Heart left ventricle (tissue), 16 donors: ENCODE results near the gene FBXW2. TPM values are rescaled to one million over a fixed set of nuclear protein-coding genes. Genes with fewer than 3 reads are reported as not detected.

Experiments used
- ATAC-seq, 4 donors: fragments of 200-7000 bp; cut with Tn5 transposase; one replicate each; pipeline ENCODE4 v1.9.1; 2020 to 2022; ENCODE audit warnings: moderate library complexity in 4 of 4, mild to moderate bottlenecking in 3 of 4, moderate number of reproducible peaks in 1 of 4
- DNase-seq, 5 donors: peaks; one replicate each; pipeline ENCODE4 v3.0.0-alpha.2; 2020
- H3K27ac ChIP-seq, 12 donors: fragments of 200-600 bp; sonication (generic) in 4 of 12; one replicate each; pipeline versions ENCODE4 v1.5.0 to v1.8.0; 2016 to 2022; ENCODE audit warnings: mild to moderate bottlenecking in 2 of 12
- H3K27me3 ChIP-seq, 9 donors: fragments of 200-600 bp; sonication (generic) in 2 of 9; one replicate each; pipeline versions ENCODE4 v1.5.1 to v1.8.0; 2016 to 2022; ENCODE audit warnings: mild to moderate bottlenecking in 3 of 9
- H3K36me3 ChIP-seq, 9 donors: fragments of 200-600 bp; sonication (generic) in 2 of 9; one replicate each; pipeline versions ENCODE4 v1.5.0 to v1.8.0; 2018 to 2022; ENCODE audit warnings: mild to moderate bottlenecking in 2 of 9
- H3K4me1 ChIP-seq, 12 donors: fragments of 200-600 bp; sonication (generic) in 4 of 12; one replicate each; pipeline versions ENCODE4 v1.5.0 to v1.8.0; 2016 to 2022; ENCODE audit warnings: mild to moderate bottlenecking in 3 of 12
- H3K4me3 ChIP-seq, 12 donors: fragments of 200-600 bp; sonication (generic) in 4 of 12; one replicate each; pipeline versions ENCODE4 v1.5.0 to v1.8.0; 2017 to 2022; ENCODE audit warnings: mild to moderate bottlenecking in 9 of 12, moderate library complexity in 4 of 12
- H3K9me3 ChIP-seq, 12 donors: fragments of 200-600 bp; sonication (generic) in 4 of 12; one replicate each; pipeline versions ENCODE4 v1.5.0 to v1.8.0; 2016 to 2022; ENCODE audit warnings: mild to moderate bottlenecking in 1 of 12
- CTCF ChIP-seq, 12 donors: fragments of 200-600 bp; sonication (generic) in 4 of 12; IDR thresholded peaks; one replicate each; pipeline versions ENCODE4 v1.5.0 to v1.8.0; 2018 to 2022; ENCODE audit warnings: antibody characterized with exemption in 12 of 12, mild to moderate bottlenecking in 5 of 12
- POLR2A ChIP-seq, 2 donors: fragments of 450-650 bp; IDR thresholded peaks; one replicate each; pipeline ENCODE4 v1.6.1; 2017; ENCODE audit warnings: antibody characterized with exemption in 2 of 2, mild to moderate bottlenecking in 2 of 2, moderate library complexity in 2 of 2
- WGBS, 4 donors: extraction: QIAGEN DNeasy Blood & Tissue Kit in 2 of 4; methylation state at CpG; one replicate each; pipeline versions ENCODE4 v1.1.5 to v1.1.7; 2013 to 2018; 5-methylcytosine and 5-hydroxymethylcytosine counted together
- intact Hi-C, 10 donors: fragments of 100-400 bp; cut with DNase I; formaldehyde crosslinking; loops; one replicate each; pipeline versions ENCODE4 v1.11.1 to v1.14.2; 2022
- polyA plus RNA-seq, 2 donors: library from polyadenylated mRNA; stranded (reverse); fragments of 200-250 nt; gene quantifications; one replicate each; pipeline ENCODE4 v1.2.3, GENCODE V29; 2013
- total RNA-seq, 9 donors: library from RNA; depleted of rRNA in 2 of 9; stranded (reverse); fragments of >200 nt in 2 of 9; fragmentation: NEBNext Ultra II Directional in 3 of 9; extraction: Animal tissue kit (Norgen Biotek cat#: 25700) in 3 of 9; gene quantifications; one replicate each; pipeline versions ENCODE4 v1.1.0 to v1.2.4, GENCODE V29; 2016 to 2023
- donor health status: ischemic (EF 13 %, LVEDD 7.1; RV severe dilation, severe dysfunction).
- donor health status: healthy with polysubstance abuse.
- donor health status: DM: no; HTN: yes; CAD: no.
- donor health status: DM: no; HTN: no; CAD: no.
- donor health status: ischemic (EF 25% LVEDD 6.9; RV normal size, moderate dysfunction).
- donor health status: ischemic (EF 25% LVEDD 5.7; RV mildly dilated, moderate dysfunction).
- donor health status: healthy.
- donor health status: DM: yes; HTN: yes; CAD: no.
- donor health status: ischemic (EF 35%, LVEDD 5.7; RV mildly dilated, moderate dysfunction).
- donor health status: nonischemic (EF 11% LVEDD 7.7; RV severe dilation, severe dysfunction).
- donor health status: DM: yes; HTN: yes; CAD: no.
- donor health status: PGD.
- donor health status: ischemic (EF 29% LVEDD 5.4; RV normal size, mild dysfunction).
- donor health status: nonischemic (EF 23%, LVEDD 6.1; RV moderate dilation, normal function).

FBXW2 gene
- total and polyA plus RNA-seq, 11 donors, result 7.9 to 58.7 (median 41.0) TPM

- Histone ChIP-seq H3K4me1 (peaks cover 0 to 21% (median 8%) of the 10 kb centered on the region in 12 donors), H3K27ac (no peak overlapping the region), H3K4me3 (no peak overlapping the region), H3K9me3 (no peaks in the 10 kb centered on the region), H3K36me3 (peaks cover 0 to 39% (median 24%) of the 10 kb centered on the region in 9 donors), H3K27me3 (no peaks in the 10 kb centered on the region)
- WGBS, 4 donors, result 65 to 87% (median 83%) methylated on average over 3 of the region's 3 CpGs
- intact Hi-C loops, result no loop called here
- no peak for DNase-seq
- no peak for ATAC-seq
- TF ChIP-seq POLR2A (IDR thresholded peaks at IDR 0.05) (no peak), CTCF (IDR thresholded peaks at IDR 0.05) (no peak)
These were observed 44.7 kb upstream of the FBXW2 start for GRCh38 chr9:120837921-120838320.

- Histone ChIP-seq H3K4me3 (no peak overlapping the region), H3K27ac (no peak overlapping the region), H3K36me3 (peaks cover 0 to 72% (median 60%) of the 10 kb centered on the region in 9 donors), H3K4me1 (peaks cover 0 to 1% (median 0%) of the 10 kb centered on the region in 12 donors), H3K9me3 (no peaks in the 10 kb centered on the region), H3K27me3 (no peaks in the 10 kb centered on the region)
- 91 to 96% (median 95%) methylated on average over 7 of the region's 7 CpGs for WGBS, 4 donors
- intact Hi-C loops, result no loop called here
- ATAC-seq, result no peak
- TF ChIP-seq CTCF (IDR thresholded peaks at IDR 0.05) (no peak), POLR2A (IDR thresholded peaks at IDR 0.05) (no peak)
- DNase-seq, result no peak
These were observed 40.1 kb upstream of the FBXW2 start for GRCh38 chr9:120833325-120833724.

- no peaks in the 10 kb centered on the region for H3K9me3 ChIP-seq
- H3K27ac ChIP-seq, result no peak overlapping the region
- no peaks in the 10 kb centered on the region for H3K4me1 ChIP-seq
- no peak overlapping the region for H3K4me3 ChIP-seq
- ATAC-seq, result no peak
- peaks cover 0 to 76% (median 65%) of the 10 kb centered on the region in 9 donors for H3K36me3 ChIP-seq
- intact Hi-C loops, result no loop called here
- H3K27me3 ChIP-seq, result no peaks in the 10 kb centered on the region
- TF ChIP-seq CTCF (IDR thresholded peaks at IDR 0.05), result no peak
- no peak for TF ChIP-seq POLR2A (IDR thresholded peaks at IDR 0.05)
- no peak for DNase-seq
These were observed 39.6 kb upstream of the FBXW2 start for GRCh38 chr9:120832807-120833206.

- no peak for DNase-seq
- no peak for TF ChIP-seq CTCF (IDR thresholded peaks at IDR 0.05)
- Histone ChIP-seq H3K4me1 (no peaks in the 10 kb centered on the region), H3K27ac (no peak overlapping the region), H3K27me3 (no peaks in the 10 kb centered on the region), H3K36me3 (peaks cover 2 to 91% (median 83%) of the 10 kb centered on the region in 9 donors), H3K9me3 (peaks cover 0 to 2% (median 0%) of the 10 kb centered on the region in 12 donors), H3K4me3 (no peak overlapping the region)
- intact Hi-C loops, result no loop called here
- ATAC-seq, result no peak
- WGBS, 4 donors, result 93 to 96% (median 95%) methylated on average over 3 of the region's 3 CpGs
These were observed 37.6 kb upstream of the FBXW2 start for GRCh38 chr9:120830865-120831264.
